Endothelial cell of umbilical vein (primary cell): ENCODE data around the gene KIAA1217. TPM values are rescaled to one million over a fixed set of nuclear protein-coding genes. Genes with fewer than 3 reads are reported as not detected.

Source experiments
- BruUV-seq: library from RNA; stranded (reverse); fragments of 400-500 nt; replicated peaks from 2 replicates; lab custom pipeline; 2021; lab: Mats Ljungman, UMichigan
- CTCF ChIA-PET: fragments of 300-600, 350-600 bp; sonication (Branson Sonifier 250); formaldehyde crosslinking; loops from one replicate; lab custom pipeline; 2021; ENCODE audit warnings: antibody characterized with exemption, inconsistent platforms; lab: Charles Lee
- POLR2A ChIA-PET: fragments of 300-600, 350-600 bp; sonication (Branson Sonifier 250); formaldehyde crosslinking; loops from one replicate; lab custom pipeline; 2021; ENCODE audit warnings: antibody characterized with exemption, inconsistent platforms; lab: Charles Lee
- DNase-seq: peaks from one replicate; pipeline ENCODE4 v3.0.0-alpha.2; 2011; ENCODE audit warnings: low read depth, low spot score
- FAIRE-seq: peaks from 2 replicates; lab custom pipeline; 2011; peaks lifted over from hg19 to GRCh38; lab: Jason Lieb, UNC
- H2AFZ ChIP-seq: 2 replicates; pipeline ENCODE4 v1.6.0; 2012; ENCODE audit warnings: low read depth, low read length, control low read depth, inconsistent platforms
- H3K27ac ChIP-seq: 2 replicates; pipeline ENCODE4 v1.5.1; 2011; ENCODE audit warnings: low read depth, mild to moderate bottlenecking, control low read depth, low read length, moderate library complexity; ENCODE audit not compliant: insufficient read depth
- H3K27me3 ChIP-seq, 2 experiments: 2 replicates each; pipeline versions ENCODE4 v1.6.0 to v1.6.1; 2011; ENCODE audit warnings: low read length in 2 of 2, mixed read lengths in 1 of 2; ENCODE audit not compliant: control insufficient read depth in 2 of 2, insufficient read depth in 2 of 2
- H3K36me3 ChIP-seq, 2 experiments: 2 replicates in 1 of 2; 3 replicates in 1 of 2; pipeline ENCODE4 v1.5.1; 2011; ENCODE audit warnings: low read length in 2 of 2, mild to moderate bottlenecking in 1 of 2, moderate library complexity in 1 of 2; ENCODE audit not compliant: control insufficient read depth in 2 of 2, insufficient read depth in 2 of 2; ENCODE audit errors: extremely low read depth in 1 of 2
- H3K4me1 ChIP-seq: 3 replicates; pipeline ENCODE4 v1.5.1; 2011; ENCODE audit warnings: mild to moderate bottlenecking, low read length; ENCODE audit not compliant: control insufficient read depth, insufficient read depth; ENCODE audit errors: extremely low read depth
- H3K4me2 ChIP-seq: 2 replicates; pipeline ENCODE4 v1.6.1; 2011; ENCODE audit warnings: low read length, control low read depth, mixed read lengths; ENCODE audit not compliant: insufficient read depth
- H3K4me3 ChIP-seq, 3 experiments: fragments of 200-600 bp in 1 of 3; sonication (generic), shearing (Covaris generic) in 1 of 3; replicated peaks in 1 of 3; 2 replicates each; pipeline ENCODE4 v1.5.1; 2011 to 2016; ENCODE audit warnings: control low read depth in 3 of 3, low read length in 3 of 3, mild to moderate bottlenecking in 2 of 3, inconsistent platforms in 1 of 3, low read depth in 1 of 3, moderate library complexity in 1 of 3; ENCODE audit not compliant: insufficient read depth in 1 of 3
- H3K79me2 ChIP-seq: 2 replicates; pipeline ENCODE4 v1.6.0; 2012; ENCODE audit warnings: low read length, inconsistent platforms; ENCODE audit not compliant: control insufficient read depth, insufficient read depth
- H3K9ac ChIP-seq: replicated peaks from 2 replicates; pipeline ENCODE3; 2011; ENCODE audit warnings: low read length, control low read depth; ENCODE audit not compliant: insufficient read depth; ENCODE audit errors: extremely low read depth
- H3K9me1 ChIP-seq: replicated peaks from 3 replicates; pipeline ENCODE4 v1.6.0; 2011; ENCODE audit warnings: mild to moderate bottlenecking, low read length; ENCODE audit not compliant: control insufficient read depth, insufficient read depth; ENCODE audit errors: extremely low read depth
- H3K9me3 ChIP-seq: replicated peaks from 2 replicates; pipeline ENCODE4 v1.5.1; 2012; ENCODE audit warnings: low read length, inconsistent platforms; ENCODE audit not compliant: control insufficient read depth, insufficient read depth
- H4K20me1 ChIP-seq: replicated peaks from 2 replicates; pipeline ENCODE3; 2011; ENCODE audit warnings: mild to moderate bottlenecking, low read length; ENCODE audit not compliant: control insufficient read depth, insufficient read depth; ENCODE audit errors: extremely low read depth
- CTCF ChIP-seq, 2 donors: IDR thresholded peaks; 1 replicate in 1 of 2; 2 replicates in 1 of 2; pipeline ENCODE4 v1.5.1; 2011; ENCODE audit warnings: low read length in 2 of 2, mild to moderate bottlenecking in 2 of 2, moderate library complexity in 2 of 2, control low read depth in 1 of 2, inconsistent platforms in 1 of 2, low read depth in 1 of 2; ENCODE audit not compliant: insufficient read depth in 1 of 2; ENCODE audit errors: extremely low read depth in 1 of 2
- EZH2 ChIP-seq: IDR thresholded peaks from 2 replicates; pipeline ENCODE4 v1.6.1; 2012; ENCODE audit warnings: borderline replicate concordance, low read depth, mild to moderate bottlenecking, moderate library complexity, low read length, inconsistent platforms; ENCODE audit not compliant: severe bottlenecking
- FOS ChIP-seq: IDR thresholded peaks from 2 replicates; pipeline ENCODE4 v1.6.1; 2011; ENCODE audit warnings: mild to moderate bottlenecking, low read length, moderate library complexity, borderline replicate concordance; ENCODE audit not compliant: insufficient read depth
- GATA2 ChIP-seq: IDR thresholded peaks from 2 replicates; pipeline ENCODE4 v1.7.0; 2011; ENCODE audit warnings: low read depth, mild to moderate bottlenecking, moderate library complexity, mixed read lengths, low read length; ENCODE audit not compliant: insufficient read length, insufficient read depth
- JUN ChIP-seq: IDR thresholded peaks from 2 replicates; pipeline ENCODE4 v1.6.1; 2011; ENCODE audit warnings: borderline replicate concordance, low read depth; ENCODE audit not compliant: insufficient read length, insufficient read depth
- MYC ChIP-seq: IDR thresholded peaks from one replicate; pipeline ENCODE4 v1.6.1; 2011; ENCODE audit warnings: mild to moderate bottlenecking, low read depth, low read length
- POLR2A ChIP-seq: IDR thresholded peaks from 2 replicates; pipeline ENCODE4 v1.6.1; 2012; ENCODE audit warnings: low read depth, mild to moderate bottlenecking, control low read depth, low read length
- POLR2AphosphoS5 ChIP-seq: IDR thresholded peaks from 2 replicates; pipeline ENCODE4 v1.6.1; 2012; ENCODE audit warnings: low read depth, mild to moderate bottlenecking, control low read depth, low read length, moderate library complexity; ENCODE audit not compliant: insufficient read depth
- dilution Hi-C: fragments of 300-500 bp; cut with MboI; formaldehyde crosslinking; loops from one replicate; pipeline ENCODE4 v1.15.0; 2019; ENCODE audit warnings: low sequenced_read_pairs; ENCODE audit not compliant: extremely low pct_ligation_motif_present
- intact Hi-C: fragments of 100-400 bp; cut with micrococcal nuclease; formaldehyde crosslinking; loops from one replicate; pipeline ENCODE4 v1.10.0; 2022
- polyA plus RNA-seq, 4 experiments: library from polyadenylated mRNA; depleted of rRNA in 3 of 4; stranded (reverse) in 3 of 4; unstranded in 1 of 4; fragments of >200 nt; gene quantifications; 2 replicates each; pipeline versions ENCODE4 v1.2.1 to v1.2.3, GENCODE V29; 2011 to 2012; ENCODE audit warnings: missing spikeins in 1 of 4
- total RNA-seq: library from RNA; stranded (reverse); gene quantifications from 2 replicates; pipeline ENCODE4 v1.2.3, GENCODE V29; 2021
- TF ChIP-seq, protein P1 (sequence below): IDR thresholded peaks from 2 replicates; pipeline ENCODE4 v1.6.1; 2011; ENCODE audit not compliant: insufficient read depth, insufficient read length

KIAA1217 gene
- total and polyA plus RNA-seq, 2 donors (not counting 3 experiments of a cell fraction or from before 2014, with no cell fraction given): 0.83 to 10.3 TPM

DNA sequence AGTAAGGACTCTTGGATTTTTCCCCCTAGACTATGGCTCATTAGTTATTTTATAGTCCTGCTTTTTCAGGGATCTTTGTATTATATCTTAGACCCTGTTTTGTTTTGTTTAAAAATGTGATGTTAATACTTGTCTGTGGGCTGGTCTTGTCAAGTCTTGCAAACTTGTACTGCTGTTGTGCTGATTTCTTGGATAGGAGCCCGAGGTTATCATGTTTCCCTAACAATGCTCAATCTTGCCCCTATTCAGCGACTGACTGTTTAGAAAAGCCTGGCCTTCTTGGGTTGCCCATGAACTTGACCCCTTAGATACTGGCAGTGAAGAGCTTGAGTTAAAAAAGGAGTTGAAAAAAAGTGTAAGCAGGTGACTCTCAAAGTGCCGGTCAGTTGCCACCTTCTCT is 115.7 kb downstream of the KIAA1217 start:
- TF ChIP-seq POLR2A (no peak), GATA2 (no peak), POLR2AphosphoS5 (no peak), MYC (no peak), CTCF (IDR thresholded peaks at IDR 0.05; ENCODE audit: extremely low read depth in 1 of 2, insufficient read depth in 1 of 2, low read depth in 1 of 2, low read length in 2 of 2) (no peak), EZH2 (no peak), FOS (no peak), JUN (no peak)
- TF ChIP-seq, protein P1, sequence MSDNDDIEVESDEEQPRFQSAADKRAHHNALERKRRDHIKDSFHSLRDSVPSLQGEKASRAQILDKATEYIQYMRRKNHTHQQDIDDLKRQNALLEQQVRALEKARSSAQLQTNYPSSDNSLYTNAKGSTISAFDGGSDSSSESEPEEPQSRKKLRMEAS: no peak
- BruUV-seq: no TSS peak
- H3K27ac ChIP-seq: no peak overlapping the region
- no peaks in the 10 kb centered on the region for H3K4me1 ChIP-seq
- no peaks in the 10 kb centered on the region for H3K9me1 ChIP-seq
- intact Hi-C loops: no loop called here
- no peaks in the 10 kb centered on the region for H3K9me3 ChIP-seq
- no peak overlapping the region for H3K9ac ChIP-seq
- POLR2A ChIA-PET: no interaction called here
- no peaks in the 10 kb centered on the region for H4K20me1 ChIP-seq
- dilution Hi-C loops: no loop called here
- FAIRE-seq (no peak), DNase-seq (no peak)
- H3K79me2 ChIP-seq: no peaks in the 10 kb centered on the region
- no peaks in the 10 kb centered on the region for H3K36me3 ChIP-seq
- no peak overlapping the region for H2AFZ ChIP-seq
- no peak overlapping the region for H3K4me2 ChIP-seq
- H3K4me3 ChIP-seq: no peak overlapping the region
- H3K27me3 ChIP-seq: no peaks in the 10 kb centered on the region
- CTCF ChIA-PET: no interaction called here
